NCI-H128 (cell line): Measurements from ENCODE around the gene CHMP1A.

ENCODE experiments used
- DNase-seq: peaks from one replicate; lab custom pipeline; 2025; ENCODE audit not compliant: unreplicated experiment; lab: John Stamatoyannopoulos, UW

The CHMP1A gene

GRCh38 chr16:89629827-89630610 lies 27.5 kb downstream of the CHMP1A start:
- DNase-seq, result no peak

GRCh38 chr16:89624777-89625761 lies 32.4 kb downstream of the CHMP1A start:
- no peak for DNase-seq

- no peak for DNase-seq
These were observed 33.8 kb downstream of the CHMP1A start for GRCh38 chr16:89623511-89624261.

GRCh38 chr16:89621698-89622409 lies 35.7 kb downstream of the CHMP1A start:
- DNase-seq, result no peak

- DNase-seq, result no peak
These were observed 36.3 kb downstream of the CHMP1A start for GRCh38 chr16:89621136-89621697.

GRCh38 chr16:89620406-89620841 lies 37.1 kb downstream of the CHMP1A start:
- no peak for DNase-seq

GRCh38 chr16:89619840-89620239 lies 37.7 kb downstream of the CHMP1A start:
- no peak for DNase-seq

- no peak for DNase-seq
These were observed 39.2 kb downstream of the CHMP1A start for GRCh38 chr16:89618109-89618998.

- DNase-seq, result no peak
These were observed 40.5 kb downstream of the CHMP1A start for GRCh38 chr16:89617036-89617435.

GRCh38 chr16:89616623-89617022 lies 40.9 kb downstream of the CHMP1A start:
- no peak for DNase-seq

GRCh38 chr16:89615596-89616090 lies 41.9 kb downstream of the CHMP1A start:
- no peak for DNase-seq

GRCh38 chr16:89615176-89615575 lies 42.3 kb downstream of the CHMP1A start:
- DNase-seq, result no peak

GRCh38 chr16:89613954-89614459 lies 43.5 kb downstream of the CHMP1A start:
- no peak for DNase-seq

- DNase-seq, result no peak
These were observed 44.1 kb downstream of the CHMP1A start, which contains the start of gene DPEP1 for GRCh38 chr16:89613231-89613953. Gene DPEP1, plus strand, starts transcription at chr16:89613642. Its CDS starts 16,769 bp downstream, at chr16:89630411.

- DNase-seq, result no peak
These were observed 44.9 kb downstream of the CHMP1A start for GRCh38 chr16:89612415-89613166.

- DNase-seq, result no peak
These were observed 47.4 kb downstream of the CHMP1A start for GRCh38 chr16:89610108-89610453.
